Measurements from ENCODE around the gene ORC6. TPM values are rescaled to one million over a fixed set of nuclear protein-coding genes. Genes with fewer than 3 reads are reported as not detected.

Gene ORC6
- total and polyA plus RNA-seq, 10 of the 15 experiments (the other 5 are each of a cell fraction or from before 2014, with no cell fraction given) = 25.7 to 88.5 (median 49.1) TPM

DNA sequence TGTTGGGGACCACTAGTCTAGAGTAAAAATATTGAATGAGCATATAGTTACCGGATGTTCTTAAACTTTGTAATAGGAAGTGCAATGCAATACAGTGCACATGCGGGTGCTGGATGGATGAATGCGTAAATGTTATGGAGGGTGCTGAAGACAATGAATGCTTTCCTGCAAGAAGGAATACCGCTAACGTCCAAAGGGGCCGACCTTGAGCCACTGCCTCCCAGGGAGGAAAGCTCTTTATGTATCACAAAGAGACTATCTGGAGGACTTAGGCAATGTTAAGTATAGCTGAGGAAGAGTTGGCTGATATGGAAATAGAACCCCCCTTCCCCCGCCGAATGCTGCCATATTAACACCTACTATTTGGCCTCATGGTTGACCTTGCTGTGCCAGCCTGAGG, 40.8 kb upstream of the ORC6 start:
- H3K4me3 ChIP-seq = no peak overlapping the region
- no peak overlapping the region for H3K9ac ChIP-seq (ENCODE audit: control insufficient read depth, insufficient read depth, low read length)
- no peak for ATAC-seq
- in situ Hi-C loops (cut with MboI) (no loop called here), intact Hi-C loops (cut with micrococcal nuclease; ENCODE audit: unreplicated experiment) (no loop called here)
- no peaks in the 10 kb centered on the region for H4K20me1 ChIP-seq (ENCODE audit: control insufficient read depth, insufficient read depth)
- H3K27me3 ChIP-seq (replicated peaks in 1 of 2; ENCODE audit: control insufficient read depth in 2 of 2, insufficient read depth in 2 of 2, low read length in 1 of 2) = no peaks in the 10 kb centered on the region
- no peaks in the 10 kb centered on the region for H3K79me2 ChIP-seq (ENCODE audit: control insufficient read depth, insufficient read depth, low read length)
- H3K36me3 ChIP-seq (ENCODE audit: control insufficient read depth in 2 of 2, insufficient read depth in 2 of 2, low read length in 1 of 2) = no peaks in the 10 kb centered on the region
- H3K27ac ChIP-seq (ENCODE audit: control insufficient read depth, insufficient read depth) = no peak overlapping the region
- H3K9me3 ChIP-seq (replicated peaks; ENCODE audit: control insufficient read depth, insufficient read depth, low read length) = no peaks in the 10 kb centered on the region
- H3K4me2 ChIP-seq (ENCODE audit: control insufficient read depth, insufficient read depth) = no peak overlapping the region
- 96% methylated on average over 8 of the region's 8 CpGs for WGBS (ENCODE audit: insufficient coverage, insufficient replicate concordance, low lambda C conversion rate, missing lambda C conversion rate)
- no peak for DNase-seq (ENCODE audit: low read depth, low spot score)
- no peak overlapping the region for H2AFZ ChIP-seq (ENCODE audit: control insufficient read depth, low read depth, low read length)
- POLR2A ChIA-PET = no interaction called here
- RAD21 ChIA-PET (ENCODE audit: unreplicated experiment) = interaction anchor here (1.1 kb wide), 1 partner anchor 25 kb away, joined by 3 read pairs; no protein-coding TSS in a partner anchor
- FAIRE-seq = no peak
- BruUV-seq (replicated peaks) = no TSS peak
- H3K4me1 ChIP-seq (ENCODE audit: control insufficient read depth, insufficient read depth, low read length) = no peaks in the 10 kb centered on the region
- CTCF ChIA-PET = no interaction called here
- SMC1A ChIA-PET (ENCODE audit: uncharacterized antibody, unreplicated experiment) = no interaction called here
- TF ChIP-seq, protein P1, sequence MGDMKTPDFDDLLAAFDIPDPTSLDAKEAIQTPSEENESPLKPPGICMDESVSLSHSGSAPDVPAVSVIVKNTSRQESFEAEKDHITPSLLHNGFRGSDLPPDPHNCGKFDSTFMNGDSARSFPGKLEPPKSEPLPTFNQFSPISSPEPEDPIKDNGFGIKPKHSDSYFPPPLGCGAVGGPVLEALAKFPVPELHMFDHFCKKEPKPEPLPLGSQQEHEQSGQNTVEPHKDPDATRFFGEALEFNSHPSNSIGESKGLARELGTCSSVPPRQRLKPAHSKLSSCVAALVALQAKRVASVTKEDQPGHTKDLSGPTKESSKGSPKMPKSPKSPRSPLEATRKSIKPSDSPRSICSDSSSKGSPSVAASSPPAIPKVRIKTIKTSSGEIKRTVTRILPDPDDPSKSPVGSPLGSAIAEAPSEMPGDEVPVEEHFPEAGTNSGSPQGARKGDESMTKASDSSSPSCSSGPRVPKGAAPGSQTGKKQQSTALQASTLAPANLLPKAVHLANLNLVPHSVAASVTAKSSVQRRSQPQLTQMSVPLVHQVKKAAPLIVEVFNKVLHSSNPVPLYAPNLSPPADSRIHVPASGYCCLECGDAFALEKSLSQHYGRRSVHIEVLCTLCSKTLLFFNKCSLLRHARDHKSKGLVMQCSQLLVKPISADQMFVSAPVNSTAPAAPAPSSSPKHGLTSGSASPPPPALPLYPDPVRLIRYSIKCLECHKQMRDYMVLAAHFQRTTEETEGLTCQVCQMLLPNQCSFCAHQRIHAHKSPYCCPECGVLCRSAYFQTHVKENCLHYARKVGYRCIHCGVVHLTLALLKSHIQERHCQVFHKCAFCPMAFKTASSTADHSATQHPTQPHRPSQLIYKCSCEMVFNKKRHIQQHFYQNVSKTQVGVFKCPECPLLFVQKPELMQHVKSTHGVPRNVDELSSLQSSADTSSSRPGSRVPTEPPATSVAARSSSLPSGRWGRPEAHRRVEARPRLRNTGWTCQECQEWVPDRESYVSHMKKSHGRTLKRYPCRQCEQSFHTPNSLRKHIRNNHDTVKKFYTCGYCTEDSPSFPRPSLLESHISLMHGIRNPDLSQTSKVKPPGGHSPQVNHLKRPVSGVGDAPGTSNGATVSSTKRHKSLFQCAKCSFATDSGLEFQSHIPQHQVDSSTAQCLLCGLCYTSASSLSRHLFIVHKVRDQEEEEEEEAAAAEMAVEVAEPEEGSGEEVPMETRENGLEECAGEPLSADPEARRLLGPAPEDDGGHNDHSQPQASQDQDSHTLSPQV (IDR thresholded peaks at IDR 0.05) = no peak
- no peak for TF ChIP-seq EGR1 (IDR thresholded peaks at IDR 0.05; ENCODE audit: borderline replicate concordance in 1 of 2, low read depth in 2 of 2, low read length in 2 of 2)
- TF ChIP-seq, protein P2, sequence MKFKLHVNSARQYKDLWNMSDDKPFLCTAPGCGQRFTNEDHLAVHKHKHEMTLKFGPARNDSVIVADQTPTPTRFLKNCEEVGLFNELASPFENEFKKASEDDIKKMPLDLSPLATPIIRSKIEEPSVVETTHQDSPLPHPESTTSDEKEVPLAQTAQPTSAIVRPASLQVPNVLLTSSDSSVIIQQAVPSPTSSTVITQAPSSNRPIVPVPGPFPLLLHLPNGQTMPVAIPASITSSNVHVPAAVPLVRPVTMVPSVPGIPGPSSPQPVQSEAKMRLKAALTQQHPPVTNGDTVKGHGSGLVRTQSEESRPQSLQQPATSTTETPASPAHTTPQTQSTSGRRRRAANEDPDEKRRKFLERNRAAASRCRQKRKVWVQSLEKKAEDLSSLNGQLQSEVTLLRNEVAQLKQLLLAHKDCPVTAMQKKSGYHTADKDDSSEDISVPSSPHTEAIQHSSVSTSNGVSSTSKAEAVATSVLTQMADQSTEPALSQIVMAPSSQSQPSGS (IDR thresholded peaks at IDR 0.05; ENCODE audit: low read length) = no peak
- TF ChIP-seq WRNIP1 (IDR thresholded peaks at IDR 0.05; ENCODE audit: borderline replicate concordance, low read depth, low read length) = no peak
- TF ChIP-seq POU2F2 (IDR thresholded peaks at IDR 0.05; ENCODE audit: borderline replicate concordance, low read depth, low read length) = no peak
- no peak for TF ChIP-seq KAT2A (conservative IDR thresholded peaks at IDR 0.05; ENCODE audit: control insufficient read depth, low read depth, low read length)
- no peak for TF ChIP-seq ZNF622 (IDR thresholded peaks at IDR 0.05)
- TF ChIP-seq, protein P3, sequence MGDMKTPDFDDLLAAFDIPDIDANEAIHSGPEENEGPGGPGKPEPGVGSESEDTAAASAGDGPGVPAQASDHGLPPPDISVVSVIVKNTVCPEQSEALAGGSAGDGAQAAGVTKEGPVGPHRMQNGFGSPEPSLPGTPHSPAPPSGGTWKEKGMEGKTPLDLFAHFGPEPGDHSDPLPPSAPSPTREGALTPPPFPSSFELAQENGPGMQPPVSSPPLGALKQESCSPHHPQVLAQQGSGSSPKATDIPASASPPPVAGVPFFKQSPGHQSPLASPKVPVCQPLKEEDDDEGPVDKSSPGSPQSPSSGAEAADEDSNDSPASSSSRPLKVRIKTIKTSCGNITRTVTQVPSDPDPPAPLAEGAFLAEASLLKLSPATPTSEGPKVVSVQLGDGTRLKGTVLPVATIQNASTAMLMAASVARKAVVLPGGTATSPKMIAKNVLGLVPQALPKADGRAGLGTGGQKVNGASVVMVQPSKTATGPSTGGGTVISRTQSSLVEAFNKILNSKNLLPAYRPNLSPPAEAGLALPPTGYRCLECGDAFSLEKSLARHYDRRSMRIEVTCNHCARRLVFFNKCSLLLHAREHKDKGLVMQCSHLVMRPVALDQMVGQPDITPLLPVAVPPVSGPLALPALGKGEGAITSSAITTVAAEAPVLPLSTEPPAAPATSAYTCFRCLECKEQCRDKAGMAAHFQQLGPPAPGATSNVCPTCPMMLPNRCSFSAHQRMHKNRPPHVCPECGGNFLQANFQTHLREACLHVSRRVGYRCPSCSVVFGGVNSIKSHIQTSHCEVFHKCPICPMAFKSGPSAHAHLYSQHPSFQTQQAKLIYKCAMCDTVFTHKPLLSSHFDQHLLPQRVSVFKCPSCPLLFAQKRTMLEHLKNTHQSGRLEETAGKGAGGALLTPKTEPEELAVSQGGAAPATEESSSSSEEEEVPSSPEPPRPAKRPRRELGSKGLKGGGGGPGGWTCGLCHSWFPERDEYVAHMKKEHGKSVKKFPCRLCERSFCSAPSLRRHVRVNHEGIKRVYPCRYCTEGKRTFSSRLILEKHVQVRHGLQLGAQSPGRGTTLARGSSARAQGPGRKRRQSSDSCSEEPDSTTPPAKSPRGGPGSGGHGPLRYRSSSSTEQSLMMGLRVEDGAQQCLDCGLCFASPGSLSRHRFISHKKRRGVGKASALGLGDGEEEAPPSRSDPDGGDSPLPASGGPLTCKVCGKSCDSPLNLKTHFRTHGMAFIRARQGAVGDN (IDR thresholded peaks at IDR 0.05) = no peak
- TF ChIP-seq, protein P4, sequence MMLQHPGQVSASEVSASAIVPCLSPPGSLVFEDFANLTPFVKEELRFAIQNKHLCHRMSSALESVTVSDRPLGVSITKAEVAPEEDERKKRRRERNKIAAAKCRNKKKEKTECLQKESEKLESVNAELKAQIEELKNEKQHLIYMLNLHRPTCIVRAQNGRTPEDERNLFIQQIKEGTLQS (IDR thresholded peaks at IDR 0.05; ENCODE audit: borderline replicate concordance, extremely low read depth, low read depth, low read length) = no peak
- TF ChIP-seq, protein P5, sequence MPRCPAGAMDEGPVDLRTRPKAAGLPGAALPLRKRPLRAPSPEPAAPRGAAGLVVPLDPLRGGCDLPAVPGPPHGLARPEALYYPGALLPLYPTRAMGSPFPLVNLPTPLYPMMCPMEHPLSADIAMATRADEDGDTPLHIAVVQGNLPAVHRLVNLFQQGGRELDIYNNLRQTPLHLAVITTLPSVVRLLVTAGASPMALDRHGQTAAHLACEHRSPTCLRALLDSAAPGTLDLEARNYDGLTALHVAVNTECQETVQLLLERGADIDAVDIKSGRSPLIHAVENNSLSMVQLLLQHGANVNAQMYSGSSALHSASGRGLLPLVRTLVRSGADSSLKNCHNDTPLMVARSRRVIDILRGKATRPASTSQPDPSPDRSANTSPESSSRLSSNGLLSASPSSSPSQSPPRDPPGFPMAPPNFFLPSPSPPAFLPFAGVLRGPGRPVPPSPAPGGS (IDR thresholded peaks at IDR 0.05; ENCODE audit: borderline replicate concordance, insufficient read depth, low read depth, low read length, poor library complexity, severe bottlenecking) = no peak
- TF ChIP-seq RUNX3 (IDR thresholded peaks at IDR 0.05; ENCODE audit: low read length) = no peak

Data from GM12878 (cell line).